ENCODE data around the gene FAM236B. TPM values are rescaled to one million over a fixed set of nuclear protein-coding genes. Genes with fewer than 3 reads are reported as not detected.
"Not testable (repeated sequence)": the region's sequence is repeated elsewhere in the genome, so short reads cannot be mapped to it uniquely, and the experiment has no call there.

Gene FAM236B
- total RNA-seq, result not detected

GRCh38 chrX:72782560-72782959 lies at the start of gene FAM236B:
FAM236B (minus strand) TSS chrX:72782660; CDS start chrX:72782560, 100 bp downstream.
- not testable (repeated sequence) for DNase-seq

DNA sequence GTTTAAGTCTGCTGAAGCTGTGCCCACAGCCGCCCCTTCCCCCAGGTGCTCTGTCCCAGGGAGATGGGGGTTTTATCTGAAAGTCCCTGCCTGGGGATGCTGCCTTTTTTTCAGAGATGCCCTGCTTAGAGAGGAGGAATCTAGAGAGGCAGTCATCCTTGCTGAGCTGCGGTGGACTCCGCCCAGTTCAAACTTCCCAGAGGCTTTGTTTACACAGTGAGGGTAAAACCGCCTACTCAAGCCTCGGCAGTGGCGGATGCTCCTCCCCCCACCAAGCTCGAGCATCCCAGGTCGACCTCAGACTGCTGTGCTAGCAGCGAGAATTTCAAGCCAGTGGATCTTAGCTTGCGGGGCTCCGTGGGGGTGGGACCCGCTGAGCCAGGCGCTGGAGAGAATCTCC lies 48.2 kb upstream of the FAM236B start:
- DNase-seq, result not testable (repeated sequence)

- DNase-seq, result not testable (repeated sequence)
Measured at GRCh38 chrX:72808110-72808509, 25.6 kb upstream of the FAM236B start, which contains the start of gene FAM236D. FAM236D (minus strand) TSS chrX:72808210; CDS start chrX:72808110, 100 bp downstream.

DNA sequence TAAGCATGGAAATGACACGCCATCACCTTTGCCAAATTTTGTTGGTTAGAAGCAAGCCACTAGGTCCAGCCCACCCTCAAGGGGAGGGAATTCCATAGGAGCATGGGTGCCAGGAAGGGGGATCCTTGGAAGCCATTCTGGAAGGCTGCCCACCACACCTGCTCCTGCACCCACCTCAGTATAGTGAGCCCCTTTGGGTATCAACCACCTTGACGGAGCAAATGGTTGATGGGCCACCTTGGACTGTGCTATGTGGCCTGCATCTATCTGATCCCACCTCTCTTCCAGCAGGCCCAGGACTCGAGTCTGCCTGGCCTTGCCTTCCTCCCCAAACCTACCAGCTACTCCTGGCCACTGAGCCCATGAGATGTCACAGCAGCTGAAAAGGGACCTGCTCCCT lies 7.9 kb upstream of the FAM236B start:
- not testable (repeated sequence) for DNase-seq

DNA sequence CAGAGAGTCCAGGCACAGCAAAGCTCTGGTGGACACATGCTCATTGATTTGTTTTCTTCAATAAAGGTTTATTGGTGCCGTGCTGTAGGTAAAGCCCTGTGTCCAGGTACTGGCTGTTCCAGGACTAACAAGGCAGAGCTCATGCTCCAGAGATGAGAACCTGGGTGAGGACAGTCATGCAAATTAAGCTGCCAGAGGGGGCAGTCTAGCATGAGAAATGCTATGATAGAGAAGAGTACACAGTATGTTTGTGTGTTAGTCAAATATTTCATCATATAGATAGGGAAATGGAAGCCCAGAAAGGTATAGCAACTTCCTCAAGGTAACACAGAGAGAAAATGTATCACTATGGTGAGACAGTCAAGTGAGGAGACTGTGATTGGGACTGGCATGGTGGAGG lies 5.7 kb upstream of the FAM236B start:
- DNase-seq, result not testable (repeated sequence)

- not testable (repeated sequence) for DNase-seq
Measured at GRCh38 chrX:72783964-72784363, 1.5 kb upstream of the FAM236B start.

GRCh38 chrX:72783365-72783936 lies 991 bp upstream of the FAM236B start:
- not testable (repeated sequence) for DNase-seq

- not testable (repeated sequence) for DNase-seq
Measured at GRCh38 chrX:72778146-72778545, 4.3 kb downstream of the FAM236B start.

- not testable (repeated sequence) for DNase-seq
Measured at GRCh38 chrX:72777467-72777790, 5.0 kb downstream of the FAM236B start.

DNA sequence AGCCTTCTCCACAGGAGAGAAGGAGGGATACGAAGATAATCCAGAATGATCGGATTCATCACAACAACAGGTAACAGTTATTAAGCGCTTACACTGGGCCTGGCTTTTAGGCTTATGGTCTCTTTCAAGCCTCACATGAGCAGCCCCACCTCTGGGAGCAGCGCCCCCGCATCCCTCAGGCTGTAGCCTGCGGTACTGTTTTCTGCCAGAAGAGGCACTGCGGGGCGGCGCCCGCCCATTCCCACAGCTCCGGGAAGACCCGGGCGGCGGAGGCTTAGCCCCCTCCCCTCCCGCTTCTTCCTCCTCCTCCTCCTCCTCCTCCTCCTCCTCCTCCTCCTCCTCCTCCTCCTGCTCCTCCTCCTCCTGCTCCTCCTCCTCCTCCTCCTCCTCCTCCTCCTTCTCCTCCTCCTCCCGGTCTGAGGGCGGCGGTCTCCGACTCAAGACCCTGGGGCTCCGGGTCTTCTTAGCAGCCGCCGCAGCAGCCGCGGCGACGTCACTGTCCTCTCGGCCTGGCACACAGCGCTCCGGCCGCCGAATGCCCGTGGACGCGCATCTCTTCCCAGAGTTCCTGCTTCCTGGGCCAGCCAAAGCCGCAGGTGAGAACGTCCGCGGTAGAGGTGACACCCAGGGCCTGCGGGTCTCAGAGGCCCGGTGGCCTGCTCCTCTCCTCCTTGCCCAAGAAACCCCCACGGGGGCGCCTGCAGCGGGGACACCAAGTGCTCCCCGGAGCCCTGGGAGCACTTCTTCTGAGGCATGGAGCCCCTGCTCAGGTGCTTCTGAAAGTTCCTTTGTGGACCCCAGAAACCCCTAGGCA lies 5.6 kb downstream of the FAM236B start, which contains the start of gene DMRTC1B:
Gene DMRTC1B, plus strand, starts transcription at position 238 of the 814 bp plus-strand sequence. CDS start 68,246 bp downstream, outside the sequence.
- DNase-seq, result not testable (repeated sequence)

DNA sequence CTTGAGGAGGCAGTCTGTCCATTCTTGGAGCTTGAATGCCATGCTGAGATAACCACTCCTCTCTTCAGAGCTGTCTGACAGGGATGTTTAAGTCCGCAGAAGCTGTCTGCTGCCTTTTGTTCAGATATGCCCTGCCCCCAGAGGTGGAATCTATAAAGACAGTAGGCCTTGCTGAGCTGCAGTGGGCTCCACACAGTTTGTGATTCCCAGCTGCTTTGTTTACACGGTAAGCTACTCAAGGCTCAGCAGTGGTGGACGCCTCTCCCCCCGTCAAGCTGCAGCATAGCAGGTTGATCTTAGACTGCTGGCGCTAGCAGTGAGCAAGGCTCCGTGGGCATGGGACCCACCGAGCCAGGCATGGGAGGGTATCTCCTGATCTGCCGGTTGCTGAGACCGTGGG lies 22.0 kb downstream of the FAM236B start:
- not testable (repeated sequence) for DNase-seq

DNA sequence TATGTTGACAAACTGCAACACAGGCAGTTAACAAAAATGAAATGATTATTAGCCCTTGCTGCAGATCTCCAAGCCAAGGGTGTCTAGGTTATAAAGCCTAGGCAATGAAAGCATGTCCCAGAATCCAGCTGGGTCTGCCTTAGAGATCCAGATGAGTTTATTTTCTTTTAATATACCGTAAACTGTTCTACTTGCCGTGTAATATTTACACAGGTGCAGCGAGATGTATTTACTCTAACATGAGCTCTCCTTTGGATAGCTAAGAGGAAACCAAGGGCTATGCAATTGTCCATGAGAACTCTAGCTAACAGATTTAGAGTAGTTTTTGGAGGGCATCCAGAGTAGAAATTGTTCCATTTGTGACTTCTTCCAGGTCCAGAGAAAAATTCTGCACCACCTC lies 33.9 kb downstream of the FAM236B start:
- not testable (repeated sequence) for DNase-seq

GRCh38 chrX:72745546-72745945 lies 36.9 kb downstream of the FAM236B start:
- DNase-seq, result not testable (repeated sequence)

- no peak for DNase-seq
Measured at GRCh38 chrX:72735561-72735960, 46.9 kb downstream of the FAM236B start.

GRCh38 chrX:72733636-72734035 lies 48.8 kb downstream of the FAM236B start:
- DNase-seq, result not testable (repeated sequence)

All from effector CD4-positive, alpha-beta T cell (primary cell).